ENCODE results near the gene CHP2.
"Not testable (repeated sequence)": the region's sequence is repeated elsewhere in the genome, so short reads cannot be mapped to it uniquely, and the experiment has no call there.

Gene CHP2

DNA sequence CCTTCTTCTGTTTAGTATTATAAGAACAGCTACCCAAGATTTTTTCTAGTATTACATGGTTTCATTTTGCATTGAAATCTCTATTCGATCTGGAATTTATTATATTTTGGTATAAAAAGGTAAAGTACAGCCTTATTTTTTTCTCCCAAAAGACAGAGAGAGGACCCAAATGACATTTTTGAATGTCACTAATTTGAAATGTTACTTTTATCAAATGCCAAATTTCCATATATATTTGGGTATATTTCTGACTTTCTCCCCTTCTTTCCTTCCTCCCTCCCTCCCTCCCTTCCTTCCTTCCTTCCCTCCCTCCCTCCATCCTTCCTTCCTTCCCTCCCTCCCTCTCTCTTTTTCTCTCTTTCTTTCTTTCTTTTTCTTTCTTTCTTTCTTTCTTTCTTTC, 6.2 kb upstream of the CHP2 start:
- DNase-seq: no peak

DNA sequence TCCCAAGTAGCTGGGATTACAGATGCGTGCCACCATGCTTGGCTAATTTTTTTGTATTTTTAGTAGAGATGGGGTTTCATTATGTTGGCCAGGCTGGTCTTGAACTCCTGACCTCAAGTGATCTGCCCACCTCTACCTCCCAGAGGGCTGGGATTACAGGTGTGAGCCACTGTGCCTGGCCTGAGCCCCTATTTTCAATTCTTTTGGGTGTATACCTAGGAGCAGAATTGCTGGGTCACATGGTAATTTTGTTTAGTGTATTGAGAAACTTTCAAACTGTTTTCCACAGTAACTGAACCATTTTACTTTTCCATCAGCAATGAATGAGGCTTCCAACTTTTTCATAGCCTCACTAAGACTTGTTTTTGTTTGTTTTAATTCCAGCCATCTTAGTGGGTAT, 3.8 kb upstream of the CHP2 start:
- not testable (repeated sequence) for DNase-seq

DNA sequence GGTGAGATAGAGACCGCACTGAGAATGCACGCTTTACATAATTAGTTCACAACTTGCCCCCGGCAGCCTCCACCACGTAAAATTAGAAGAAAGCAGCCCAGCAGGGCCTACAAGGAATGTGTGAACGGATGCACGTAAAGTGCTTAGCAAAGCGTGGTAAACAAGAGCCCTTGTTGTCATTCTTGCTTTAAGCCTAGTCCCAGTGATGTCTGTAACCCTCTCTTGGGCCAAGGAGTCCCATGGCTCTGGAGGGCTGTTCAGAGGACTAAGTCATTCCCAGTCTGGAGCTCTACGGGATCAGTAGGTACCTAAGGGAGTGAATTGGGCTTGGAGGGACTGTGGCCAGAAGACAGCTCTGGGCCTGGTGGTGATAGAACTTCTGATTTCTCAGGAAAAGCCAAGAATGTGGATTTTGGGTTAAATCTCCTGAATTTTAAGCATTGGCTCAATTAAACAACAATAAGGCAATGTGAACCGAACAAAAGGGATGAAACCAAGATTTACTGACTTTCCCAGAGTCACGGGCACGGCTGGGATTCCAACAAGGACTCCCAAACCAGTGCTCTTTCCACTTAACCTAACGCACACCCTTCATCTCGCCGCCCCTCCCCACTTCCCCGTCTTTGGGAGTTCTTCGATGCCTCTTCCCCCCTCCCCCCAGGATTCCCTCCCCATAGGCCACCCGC, 775 bp upstream of the CHP2 start:
- no peak for DNase-seq

DNA sequence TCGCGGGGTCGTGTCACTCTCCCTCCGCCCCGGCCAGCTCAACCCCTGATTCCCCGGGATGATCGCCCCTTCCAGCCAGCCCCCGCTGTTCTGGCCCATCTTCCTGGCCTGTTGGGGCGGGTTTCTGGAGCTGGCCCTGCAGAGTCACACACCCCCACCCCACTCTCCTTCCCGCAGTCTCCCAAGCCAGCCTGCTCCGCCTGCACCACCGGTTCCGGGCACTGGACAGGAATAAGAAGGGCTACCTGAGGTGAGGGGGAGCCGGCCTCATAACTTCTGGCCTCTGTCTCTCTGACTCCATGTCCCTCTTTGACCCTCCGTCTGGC, 621 bp downstream of the CHP2 start:
- DNase-seq: no peak

DNA sequence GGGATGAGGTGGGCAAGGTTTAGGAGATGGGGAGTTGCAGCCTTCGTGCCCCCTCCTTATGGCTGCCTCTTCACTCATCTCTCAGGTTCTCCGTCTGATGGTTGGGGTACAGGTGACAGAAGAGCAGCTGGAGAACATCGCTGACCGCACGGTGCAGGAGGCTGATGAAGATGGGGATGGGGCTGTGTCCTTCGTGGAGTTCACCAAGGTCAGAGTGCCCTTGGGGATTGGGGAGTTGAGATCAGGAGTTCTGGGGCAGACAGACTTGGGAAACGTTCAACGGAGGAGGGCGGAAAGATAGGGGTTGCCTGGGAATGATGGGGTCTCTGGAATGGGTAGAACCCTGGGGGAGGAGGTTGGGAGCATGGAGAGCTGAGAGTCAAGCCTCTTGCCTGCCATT, 2.3 kb downstream of the CHP2 start:
- no peak for DNase-seq

DNA sequence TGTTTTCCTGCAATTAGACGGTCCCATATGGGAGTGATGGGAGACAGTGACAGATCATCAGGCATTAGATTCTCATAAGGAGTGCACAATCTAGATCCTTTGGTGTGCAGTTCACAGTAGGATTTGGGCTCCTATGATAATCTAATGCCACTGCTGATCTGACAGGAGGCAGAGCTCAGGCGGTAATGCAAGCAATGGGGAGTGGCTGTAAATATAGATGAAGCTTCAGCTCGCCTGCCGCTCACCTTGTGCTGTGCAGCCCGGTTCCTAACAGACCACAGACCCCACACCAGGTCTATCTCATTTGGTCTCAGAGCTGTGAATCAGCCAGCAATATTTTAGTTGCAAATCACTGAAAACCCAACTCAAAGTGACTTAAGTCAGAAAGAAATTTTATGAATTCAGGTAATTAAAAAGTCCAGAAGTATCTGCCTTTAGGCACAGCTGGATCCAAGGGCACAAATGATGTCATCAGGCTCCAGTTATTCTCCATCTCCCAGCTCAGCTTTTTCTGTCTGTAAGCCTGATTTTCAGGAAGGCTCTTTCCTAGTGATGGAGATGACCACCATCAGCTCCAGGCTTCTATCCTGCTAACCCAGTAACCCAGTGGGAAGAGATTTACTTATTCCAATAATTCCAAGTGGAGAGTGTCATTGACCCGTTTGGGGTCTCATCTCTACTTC, 3.3 kb downstream of the CHP2 start:
- no peak for DNase-seq

DNA sequence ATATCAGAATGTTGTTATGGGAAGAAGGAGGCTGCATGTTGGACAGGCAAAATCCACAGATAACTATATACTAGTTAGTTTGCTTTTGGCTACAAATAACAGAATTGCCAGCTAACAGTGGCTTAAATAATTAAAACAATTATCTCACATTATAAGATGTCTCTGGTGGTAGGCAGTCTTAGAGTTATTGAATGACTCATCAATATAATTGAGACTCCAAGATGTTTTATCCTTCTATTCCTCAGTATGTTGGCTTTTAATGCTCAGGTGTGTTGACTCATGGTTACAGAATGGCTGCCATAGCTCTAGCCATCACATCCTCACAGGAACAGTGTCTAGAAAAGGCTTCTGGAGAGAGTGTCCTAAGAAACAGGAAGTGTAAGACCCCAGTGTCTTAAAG, 11.1 kb downstream of the CHP2 start:
- no peak for DNase-seq

DNA sequence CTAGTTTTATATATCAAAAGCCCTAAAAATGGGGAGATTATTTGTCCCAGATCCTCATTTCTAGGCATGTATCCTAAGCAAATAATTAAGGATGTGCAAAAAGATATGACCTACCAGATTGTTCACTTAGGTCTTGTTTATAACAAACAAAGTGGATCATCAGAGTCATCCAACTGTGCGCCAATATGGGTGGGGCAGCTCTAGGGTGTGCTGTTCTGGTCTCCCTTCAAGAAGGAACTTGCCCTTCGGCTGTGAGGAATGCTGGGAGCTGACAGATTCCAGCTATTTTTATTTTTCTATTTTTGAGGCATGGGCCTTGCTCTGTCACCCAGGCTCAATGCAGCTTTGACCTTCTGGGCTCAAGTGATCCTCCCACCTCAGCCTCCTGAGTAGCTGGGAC, 13.8 kb downstream of the CHP2 start:
- DNase-seq: no peak

DNA sequence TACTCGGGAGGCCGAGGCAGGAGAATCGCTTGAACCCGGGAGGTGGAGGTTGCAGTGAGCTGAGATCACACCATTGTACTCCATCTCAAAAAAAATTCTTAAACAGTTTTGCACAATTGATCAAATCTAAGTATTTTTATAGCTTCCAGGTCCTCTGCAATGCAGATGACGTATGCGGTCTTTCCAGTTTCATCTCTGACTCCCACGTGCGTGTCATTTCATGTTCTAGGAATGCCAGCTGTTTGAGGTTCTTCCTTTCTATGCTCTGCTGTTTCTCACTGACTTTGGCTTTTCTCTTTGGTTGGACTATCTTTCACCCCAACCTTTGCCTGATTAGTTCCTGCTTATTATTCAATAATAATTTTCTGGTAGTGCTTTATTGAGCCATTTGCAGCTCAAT, 16.2 kb downstream of the CHP2 start:
- DNase-seq: no peak

DNA sequence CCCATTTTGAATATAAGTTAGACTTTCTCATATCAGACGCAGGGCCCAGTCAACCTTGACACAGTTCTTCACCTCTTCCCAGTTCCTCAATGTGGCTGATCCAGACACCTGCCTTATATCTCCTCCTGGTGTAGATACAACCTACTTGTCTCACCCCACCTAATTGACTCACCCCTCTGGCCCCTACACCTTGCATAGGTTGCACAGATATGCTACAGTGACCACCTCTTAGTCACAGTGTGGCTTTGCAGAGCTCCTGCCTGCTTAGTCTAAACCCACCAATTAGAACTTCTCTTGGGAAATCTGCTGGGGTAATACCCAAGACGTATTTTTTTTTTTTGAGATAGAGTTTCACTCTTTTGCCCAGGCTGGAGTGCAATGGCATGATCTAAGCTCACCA, 16.8 kb downstream of the CHP2 start:
- no peak for DNase-seq

DNA sequence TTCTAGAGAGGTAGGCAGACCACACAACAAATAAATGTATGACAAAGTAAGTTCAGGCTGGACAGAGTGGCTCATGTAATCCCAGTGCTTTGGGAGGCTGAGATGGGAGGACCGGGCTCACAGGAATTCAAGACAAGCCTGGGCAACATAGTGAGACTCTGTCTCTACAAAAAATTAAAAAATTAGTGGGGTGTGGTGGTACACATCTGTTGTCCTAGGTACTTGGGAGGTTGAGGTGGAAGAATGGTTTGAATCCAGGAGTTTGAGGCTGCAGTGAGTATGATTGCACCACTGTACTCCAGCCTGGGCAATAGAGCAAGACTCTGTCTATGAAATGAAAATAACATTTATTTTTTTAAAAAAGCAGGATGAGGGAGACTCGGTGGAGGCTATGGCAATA, 18.5 kb downstream of the CHP2 start:
- DNase-seq: no peak

DNA sequence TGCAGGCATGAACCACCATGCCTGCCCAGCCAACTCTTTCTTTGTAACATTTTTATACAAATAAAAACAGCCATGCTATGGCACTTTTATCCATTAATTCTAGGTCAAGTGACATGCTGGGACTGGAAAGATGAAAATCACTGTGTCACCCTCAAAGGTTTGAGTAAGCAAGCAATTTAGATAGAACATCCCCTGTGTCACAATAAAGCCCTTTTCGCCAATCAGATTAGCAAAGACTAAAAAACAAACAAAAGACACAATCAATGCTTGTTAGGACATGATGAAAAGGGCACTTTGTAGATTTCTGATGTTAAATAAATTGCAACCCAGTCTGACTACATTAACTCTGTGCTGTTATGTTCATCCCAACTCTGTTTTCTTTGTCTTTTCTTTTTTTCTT, 26.4 kb downstream of the CHP2 start:
- DNase-seq: no peak

DNA sequence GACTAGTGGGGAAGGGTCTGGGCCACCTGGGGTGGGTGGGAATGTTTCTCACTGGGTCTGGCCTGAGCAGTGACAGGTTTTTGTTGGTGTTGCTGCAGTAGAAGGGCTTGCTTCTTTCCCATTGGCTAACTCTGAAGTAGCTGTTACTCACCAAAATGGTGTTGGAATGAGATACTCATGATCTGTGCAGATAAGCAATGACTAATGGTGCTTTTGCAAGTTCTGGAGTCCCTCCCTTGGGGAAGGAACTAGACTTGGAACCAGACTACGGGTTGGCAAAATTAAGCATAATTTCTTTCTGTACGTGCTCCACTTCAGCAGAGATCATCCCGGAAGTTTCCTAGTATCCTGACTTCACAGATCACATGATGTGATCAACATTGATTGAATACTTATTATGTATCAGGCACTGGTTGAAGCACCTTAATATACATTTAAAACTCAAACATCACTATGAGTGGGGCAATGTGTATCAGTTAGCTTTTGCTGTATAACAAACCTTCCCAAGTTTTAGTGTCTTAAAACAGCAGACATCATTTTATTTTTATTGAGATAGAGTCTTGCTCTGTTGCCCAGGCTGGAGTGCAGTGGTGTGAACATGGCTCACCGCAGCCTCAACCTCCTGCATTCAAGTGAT, 30.1 kb downstream of the CHP2 start:
- DNase-seq: no peak

DNA sequence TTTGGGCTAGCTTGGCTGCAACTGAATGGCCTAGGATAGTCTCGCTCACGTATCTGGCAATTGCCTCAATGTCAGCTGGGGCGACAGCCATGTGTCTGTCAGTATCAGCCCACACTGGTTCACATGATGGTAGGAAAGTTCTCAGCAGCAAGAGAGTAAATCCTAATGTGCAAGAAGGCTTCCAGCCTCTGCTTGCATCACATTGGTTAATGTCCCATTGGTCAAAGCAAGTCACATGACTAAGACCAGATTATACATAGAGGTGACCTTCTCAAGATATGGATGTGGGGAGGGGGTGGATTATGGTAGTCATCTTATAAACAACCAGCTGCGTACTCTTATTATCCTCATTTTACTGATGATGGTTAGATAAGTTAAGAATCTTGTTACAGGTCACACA, 31.0 kb downstream of the CHP2 start:
- no peak for DNase-seq

DNA sequence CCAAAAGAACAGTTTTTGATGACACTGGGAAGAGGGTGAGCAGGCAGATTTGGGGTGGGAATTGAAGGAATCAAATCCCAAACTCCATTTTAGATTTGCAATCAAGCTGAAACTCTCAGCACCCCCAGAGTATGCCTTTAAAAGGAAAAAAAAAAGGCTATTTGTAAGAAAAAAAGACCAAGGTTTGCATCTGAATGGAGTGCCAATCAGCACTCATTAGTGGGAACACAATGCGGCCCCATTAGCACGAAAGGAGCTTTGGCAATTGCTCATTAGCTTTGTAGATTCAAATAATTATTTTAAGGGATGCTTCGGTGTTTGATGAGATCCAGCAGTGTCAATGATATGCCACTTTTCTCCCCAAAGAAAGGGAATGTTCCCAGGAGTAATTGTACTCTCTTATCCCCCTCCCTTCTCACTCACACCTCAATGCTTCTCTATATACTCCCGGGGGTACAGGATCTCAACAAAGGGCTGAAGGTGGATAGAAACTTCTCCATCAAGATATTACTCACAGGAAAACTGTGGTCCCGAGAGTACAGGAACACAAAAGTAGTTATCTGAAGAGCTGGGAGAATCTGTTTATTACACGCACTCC, 32.2 kb downstream of the CHP2 start:
- DNase-seq: no peak

DNA sequence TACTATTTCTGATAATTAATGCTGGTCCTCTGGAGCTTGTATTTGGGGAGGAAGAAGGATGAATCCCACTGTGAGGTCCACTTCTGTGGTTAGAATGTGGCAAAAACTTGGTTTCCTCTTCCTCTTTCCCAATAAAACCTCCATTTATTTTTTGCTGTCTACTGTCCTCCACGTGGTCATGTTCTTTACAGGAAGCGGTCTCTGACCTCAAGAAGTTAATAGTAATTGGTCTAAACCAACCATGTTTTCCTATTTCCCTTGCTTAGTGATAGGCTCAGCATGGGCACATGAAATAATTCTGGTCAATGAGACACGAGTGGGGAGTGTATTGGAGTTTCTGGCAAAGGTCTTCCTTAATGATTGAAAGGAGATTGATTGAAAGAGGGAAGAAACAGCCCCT, 33.9 kb downstream of the CHP2 start:
- no peak for DNase-seq

DNA sequence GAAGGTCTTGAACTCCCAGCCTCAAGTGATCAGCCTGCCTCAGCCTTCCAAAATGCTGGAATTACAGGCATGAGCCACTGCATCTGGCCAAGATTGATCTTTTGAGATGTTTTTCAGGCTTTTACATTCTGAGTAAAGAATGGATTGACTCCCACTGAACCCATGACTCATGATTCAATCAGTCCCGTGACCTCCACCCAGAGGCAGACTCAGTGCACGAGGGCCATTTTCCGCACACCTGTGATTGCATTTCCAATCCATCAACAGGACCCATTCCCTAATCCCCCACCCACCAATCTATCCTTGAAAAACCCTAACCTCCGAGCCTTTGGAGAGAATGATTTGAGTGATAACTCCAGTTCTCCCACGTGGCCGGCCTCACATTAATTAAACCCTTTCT, 40.6 kb downstream of the CHP2 start:
- DNase-seq: no peak

DNA sequence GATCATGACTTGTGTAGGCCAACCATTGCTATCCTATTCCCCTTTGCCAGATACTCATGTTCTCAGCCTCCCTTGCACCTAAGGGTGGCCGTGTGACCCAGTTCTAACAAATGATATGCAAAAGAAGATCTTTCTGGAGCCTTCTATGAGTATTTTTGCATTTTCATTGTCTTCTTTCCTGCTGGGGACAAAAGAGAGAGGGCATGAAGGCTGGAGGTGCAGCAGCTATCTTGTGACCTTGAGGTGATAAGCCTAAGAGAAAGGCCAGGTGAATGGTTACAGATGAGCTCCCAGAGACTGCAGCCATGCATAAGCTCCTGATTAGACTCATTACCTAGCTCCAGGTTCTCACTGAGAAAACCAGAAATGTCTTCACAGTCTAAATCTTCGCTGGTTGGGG, 42.1 kb downstream of the CHP2 start:
- DNase-seq: no peak

DNA sequence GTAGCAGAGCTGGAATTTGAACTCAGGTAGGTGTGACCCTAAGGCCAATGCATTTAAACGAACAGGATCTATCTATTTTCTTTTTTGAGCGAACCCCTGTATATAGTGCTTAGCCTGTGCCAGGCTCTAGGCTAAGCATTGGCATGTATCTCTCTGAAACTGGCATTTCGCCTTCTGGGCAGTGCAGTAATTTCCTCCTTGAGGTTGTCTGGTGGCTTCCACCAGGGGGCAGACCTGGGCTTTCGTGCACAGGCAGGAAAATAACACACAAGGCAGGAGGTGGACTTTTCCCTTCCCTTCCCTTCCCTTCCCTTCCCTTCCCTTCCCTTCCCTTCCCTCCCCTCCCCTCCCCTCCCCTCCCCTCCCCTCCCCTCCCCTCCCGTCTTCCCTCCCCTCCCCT, 46.6 kb downstream of the CHP2 start:
- DNase-seq: no peak

DNA sequence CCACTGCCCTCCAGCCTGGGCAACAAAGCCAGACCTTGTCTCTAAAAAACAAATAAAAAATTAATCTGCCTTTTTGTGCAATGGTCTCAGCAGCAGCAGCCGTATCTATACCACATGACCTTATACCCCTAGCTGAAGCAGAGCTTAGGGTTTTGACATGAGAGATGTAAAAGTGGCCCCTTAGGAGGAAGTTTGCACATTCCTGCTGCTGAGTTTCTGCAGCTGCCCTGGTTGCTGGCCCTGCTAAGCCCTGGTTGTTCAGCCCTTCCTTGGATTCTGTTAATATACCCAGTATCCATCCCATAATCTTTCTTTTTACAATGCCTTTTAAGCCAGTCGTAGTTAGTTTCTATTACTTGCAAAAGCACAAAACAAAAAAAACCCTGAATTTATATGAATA, 48.0 kb downstream of the CHP2 start:
- no peak for DNase-seq

DNA sequence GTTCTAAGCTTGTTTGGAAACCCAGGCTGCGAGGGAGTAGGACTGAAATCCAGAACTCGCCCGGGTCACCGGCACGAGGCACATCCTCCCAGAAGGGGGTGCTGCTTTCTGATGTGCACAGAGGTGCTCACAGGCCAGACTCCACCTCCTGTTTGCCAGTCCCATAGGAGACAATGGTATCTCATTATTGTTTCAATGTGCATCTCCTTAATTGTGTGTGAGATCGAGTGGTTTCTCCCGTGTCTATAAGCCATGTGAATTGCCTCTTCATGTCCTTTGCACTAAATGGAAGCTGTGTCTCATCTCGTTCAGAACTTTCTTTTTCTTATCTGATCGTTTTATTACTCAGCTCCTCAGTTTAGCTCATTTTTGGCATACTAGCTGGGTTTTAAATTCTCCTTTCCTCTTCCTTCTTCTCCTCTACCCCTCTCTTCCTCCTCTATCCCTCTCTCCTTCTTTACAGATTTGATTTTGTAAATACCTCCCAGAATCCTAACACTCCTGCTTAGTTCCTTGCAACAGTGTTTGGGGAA, 48.8 kb downstream of the CHP2 start:
- no peak for DNase-seq

DNA sequence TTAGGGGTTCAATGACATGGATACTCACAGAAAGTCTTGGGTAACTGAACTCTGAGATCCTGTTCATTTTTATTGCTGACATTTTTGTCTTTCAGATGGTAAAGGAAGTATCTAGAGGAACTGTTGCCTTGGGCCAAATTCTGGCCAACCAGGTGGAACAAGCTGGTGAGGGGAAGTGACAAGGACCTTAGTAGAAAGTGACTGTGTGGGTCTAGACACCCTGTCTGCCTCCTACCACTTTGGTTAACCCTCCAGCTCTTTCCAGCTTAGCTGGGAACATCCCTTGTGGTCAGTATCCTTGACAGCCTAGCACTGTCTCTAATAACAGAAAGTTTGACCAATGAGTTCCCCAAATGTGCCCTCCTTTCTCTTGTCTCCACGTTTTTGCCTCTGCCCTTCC, 52.2 kb downstream of the CHP2 start:
- DNase-seq: no peak
